Activated CD4-positive, CD25-positive, alpha-beta regulatory T cell treated with anti-CD3 and anti-CD28 coated beads, Interleukin-2, amount 50 U/mL, for 16 hours (primary cell): ENCODE measurements around the gene RS1.

Experiments
- DNase-seq: peaks from one replicate; pipeline ENCODE4 v3.0.0-alpha.2; 2020; ENCODE audit warnings: low read depth, low spot score

Gene RS1

DNA sequence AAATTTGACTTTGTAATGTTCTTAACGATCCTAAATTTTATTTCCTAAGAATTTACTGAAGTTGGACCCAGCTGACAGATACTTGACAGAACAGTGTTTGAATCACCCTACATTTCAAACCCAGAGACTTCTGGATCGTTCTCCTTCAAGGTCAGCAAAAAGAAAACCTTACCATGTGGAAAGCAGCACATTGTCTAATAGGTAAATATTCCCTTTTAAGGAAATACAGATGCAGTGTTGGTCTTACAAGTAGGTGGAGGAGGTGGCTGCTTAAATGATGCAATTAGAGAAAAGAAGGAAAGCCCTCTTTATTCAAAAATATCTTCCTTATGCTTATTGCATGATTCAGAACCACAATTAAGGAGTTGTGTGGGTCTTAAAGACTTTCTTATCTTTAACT, 73.5 kb downstream of the RS1 start:
- DNase-seq = no peak

DNA sequence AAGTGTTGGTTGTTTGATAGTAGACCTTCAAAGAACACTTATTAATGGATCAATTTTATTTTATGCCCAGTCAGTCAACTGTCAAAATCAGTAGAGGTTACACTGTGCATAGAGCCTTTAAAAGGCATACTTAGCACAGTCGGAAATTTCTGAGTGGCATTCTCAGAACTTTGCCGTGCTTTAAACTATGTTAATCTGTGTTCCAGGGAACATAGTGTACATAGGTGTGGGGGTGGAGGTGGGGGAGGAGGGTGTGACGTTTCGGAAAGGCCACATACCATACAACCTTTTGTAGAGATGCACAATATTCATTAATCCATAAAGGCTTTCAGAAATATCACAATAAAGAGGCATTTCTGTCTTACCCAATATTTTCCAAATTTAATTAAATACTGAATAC, 75.8 kb downstream of the RS1 start:
- no peak for DNase-seq

DNA sequence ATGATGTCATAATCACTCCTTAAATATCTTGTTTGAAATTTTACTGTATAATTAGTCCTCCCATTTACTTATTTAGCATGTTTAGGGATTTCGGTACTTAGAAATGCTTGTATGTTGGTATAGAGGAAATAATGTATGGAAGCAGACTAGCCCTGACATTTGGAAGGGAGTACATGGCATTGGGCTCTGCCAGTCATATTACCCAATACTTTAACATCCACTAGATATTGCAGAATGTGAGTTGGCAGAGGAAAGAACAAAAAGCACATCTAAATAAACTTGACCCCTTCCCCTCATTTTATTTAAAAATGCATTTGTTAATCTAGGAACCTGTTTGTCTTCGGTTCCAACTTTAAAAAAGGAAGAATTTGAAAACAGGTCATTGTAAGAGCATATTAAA, 77.8 kb downstream of the RS1 start:
- DNase-seq = no peak

DNA sequence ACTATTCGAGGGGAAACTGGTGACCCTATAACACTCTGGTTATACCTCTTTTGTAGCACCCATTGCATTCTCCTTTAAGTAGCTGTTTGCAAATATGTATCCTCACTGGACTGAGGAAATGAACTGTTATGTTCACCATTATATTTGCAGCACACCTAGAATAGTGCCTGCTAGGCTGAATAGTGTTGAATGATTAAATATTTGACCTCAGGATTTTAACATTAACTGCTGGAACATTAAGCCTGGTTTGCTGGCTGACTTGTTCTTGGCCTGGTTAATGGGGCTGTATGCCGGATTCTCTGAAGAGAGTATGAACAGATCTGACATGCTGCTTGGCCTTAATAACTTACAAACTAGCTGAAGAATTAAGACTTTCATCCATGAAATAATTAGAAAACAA, 80.1 kb downstream of the RS1 start:
- DNase-seq = no peak
